GM23338 (cell line): ENCODE measurements around the gene CACNA1F. TPM values are rescaled to one million over a fixed set of nuclear protein-coding genes. Genes with fewer than 3 reads are reported as not detected.

Experiments
- ATAC-seq: fragments of 200-7000 bp; cut with Tn5 transposase; 3 replicates; pipeline ENCODE4 v1.9.1; 2020
- DNase-seq: peaks from one replicate; pipeline ENCODE4 v3.0.0-alpha.2; 2015; ENCODE audit warnings: low spot score
- H2AFZ ChIP-seq: fragments of 200-600 bp; sonication (generic); 2 replicates; pipeline ENCODE4 v1.8.0; 2016; ENCODE audit warnings: antibody characterized with exemption, mild to moderate bottlenecking, moderate library complexity
- H3F3A ChIP-seq: fragments of 200-600 bp; sonication (generic); replicated peaks from 2 replicates; pipeline ENCODE4 v1.8.0; 2017; ENCODE audit warnings: antibody characterized with exemption, mixed run types, low read depth
- H3K27ac ChIP-seq: fragments of 200-600 bp; sonication (generic); 2 replicates; pipeline ENCODE4 v1.6.1; 2016; ENCODE audit warnings: low read depth
- H3K27me3 ChIP-seq: fragments of 200-600 bp; sonication (generic); 2 replicates; pipeline ENCODE4 v1.8.0; 2016; ENCODE audit warnings: mild to moderate bottlenecking, mixed run types, moderate library complexity; ENCODE audit not compliant: insufficient read depth
- H3K36me3 ChIP-seq: fragments of 200-600 bp; sonication (generic); 2 replicates; pipeline ENCODE4 v1.8.0; 2016; ENCODE audit warnings: mild to moderate bottlenecking; ENCODE audit not compliant: insufficient read depth
- H3K4me1 ChIP-seq: fragments of 200-600 bp; sonication (generic); 2 replicates; pipeline ENCODE4 v1.8.0; 2016; ENCODE audit warnings: mild to moderate bottlenecking, moderate library complexity; ENCODE audit not compliant: insufficient read depth
- H3K4me2 ChIP-seq: fragments of 200-600 bp; sonication (generic); 2 replicates; pipeline ENCODE4 v1.7.1; 2017; ENCODE audit warnings: mixed run types
- H3K4me3 ChIP-seq: fragments of 200-600 bp; sonication (generic); 2 replicates; pipeline ENCODE4 v1.6.1; 2016; ENCODE audit warnings: mixed run types
- H3K79me2 ChIP-seq: fragments of 200-600 bp; sonication (generic); replicated peaks from 2 replicates; pipeline ENCODE4 v1.8.0; 2017; ENCODE audit warnings: mild to moderate bottlenecking; ENCODE audit not compliant: insufficient read depth
- H3K9me2 ChIP-seq: fragments of 200-600 bp; sonication (generic); 2 replicates; pipeline ENCODE4 v1.8.0; 2017; ENCODE audit not compliant: insufficient read depth
- H4K20me1 ChIP-seq: fragments of 200-600 bp; sonication (generic); replicated peaks from 2 replicates; pipeline ENCODE4 v1.8.0; 2017; ENCODE audit warnings: mild to moderate bottlenecking; ENCODE audit not compliant: insufficient read depth
- H3K27ac Mint-ChIP-seq: 2 replicates; pipeline ENCODE4 v1.8.0; 2020; ENCODE audit warnings: inconsistent platforms, mild to moderate bottlenecking, moderate library complexity, mixed read lengths
- H3K27me3 Mint-ChIP-seq: 3 replicates; pipeline ENCODE4 v1.8.0; 2022; ENCODE audit warnings: low read depth, mild to moderate bottlenecking, moderate library complexity, mixed read lengths, inconsistent platforms; ENCODE audit not compliant: insufficient read depth, poor library complexity
- H3K36me3 Mint-ChIP-seq: 3 replicates; pipeline ENCODE4 v1.8.0; 2021; ENCODE audit warnings: low read depth, mild to moderate bottlenecking, inconsistent platforms, moderate library complexity, mixed read lengths
- H3K4me1 Mint-ChIP-seq: 3 replicates; pipeline ENCODE4 v1.8.0; 2020; ENCODE audit warnings: mild to moderate bottlenecking, inconsistent platforms, mixed read lengths
- H3K4me3 Mint-ChIP-seq: 3 replicates; pipeline ENCODE4 v1.8.0; 2021; ENCODE audit warnings: moderate library complexity, mild to moderate bottlenecking, inconsistent platforms, mixed read lengths
- H3K9me3 Mint-ChIP-seq: 3 replicates; pipeline ENCODE4 v1.8.0; 2020; ENCODE audit warnings: moderate library complexity, mild to moderate bottlenecking, inconsistent platforms, mixed read lengths
- CREB1 ChIP-seq: fragments of 250-450 bp; sonication (Bioruptor Pico); IDR thresholded peaks from 2 replicates; pipeline ENCODE4 v1.5.0; 2020; ENCODE audit warnings: low read depth, mild to moderate bottlenecking, moderate library complexity
- polyA plus RNA-seq: library from polyadenylated mRNA; unstranded; fragments of >200 nt; fragmentation: Nextera tagmentation; extraction: Ambion mirVana; gene quantifications from 2 replicates; pipeline ENCODE4 v1.2.1, GENCODE V29; 2016
- total RNA-seq: library from RNA; depleted of rRNA; stranded (reverse); fragments of >200 nt; shearing (Covaris generic); gene quantifications from 2 replicates; pipeline ENCODE4 v1.2.3, GENCODE V29; 2014
- TF ChIP-seq, protein P1 (sequence below): IDR thresholded peaks from one replicate; pipeline ENCODE4 v1.6.1; 2018; ENCODE audit warnings: antibody characterized with exemption; ENCODE audit not compliant: unreplicated experiment
- TF ChIP-seq, protein P2 (sequence below): IDR thresholded peaks from 2 replicates; pipeline ENCODE4 v1.6.1; 2016; ENCODE audit warnings: antibody characterized with exemption
- TF ChIP-seq, protein P3 (sequence below), 2 experiments: fragments of 200-600 bp in 1 of 2; sonication (generic) in 1 of 2; conservative IDR thresholded peaks; 2 replicates each; pipeline versions ENCODE4 v1.5.1 to v1.6.1; 2016 to 2017; ENCODE audit warnings: antibody characterized with exemption in 2 of 2, low read depth in 2 of 2, mild to moderate bottlenecking in 2 of 2, moderate library complexity in 1 of 2

Gene CACNA1F
- total and polyA plus RNA-seq, 2 experiments from 2014 or later, result 0.44 to 0.90 TPM

DNA sequence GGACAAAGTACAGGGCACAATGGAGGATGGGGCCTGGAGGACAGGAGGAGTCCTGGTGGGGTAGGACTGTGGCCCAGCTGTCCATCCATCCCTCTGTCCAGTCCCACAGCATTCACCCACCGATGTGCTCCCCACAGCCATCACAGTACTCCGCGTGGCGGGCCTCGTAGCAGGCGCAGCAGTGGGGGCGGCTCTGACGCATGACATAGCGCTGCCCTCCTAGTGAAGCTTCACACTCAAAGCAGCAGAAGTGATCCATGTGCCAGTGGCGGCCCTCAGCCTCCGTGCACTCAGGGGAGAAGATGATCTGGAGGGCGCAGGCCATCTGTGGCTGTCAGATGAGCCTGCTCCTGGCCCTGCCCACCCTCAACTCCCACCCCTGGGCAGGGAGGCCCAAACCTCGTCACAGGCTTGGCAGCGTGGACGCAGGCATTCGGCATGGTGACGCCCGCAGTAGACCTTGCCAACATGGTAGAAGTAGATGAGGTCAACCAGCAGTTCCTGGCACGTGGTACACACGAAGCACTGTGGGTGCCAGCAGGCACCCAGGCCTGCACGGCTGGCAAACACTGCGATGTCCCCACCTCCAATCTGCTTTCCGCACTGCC is 55.2 kb downstream of the CACNA1F start (continued):
- TF ChIP-seq, protein P1, sequence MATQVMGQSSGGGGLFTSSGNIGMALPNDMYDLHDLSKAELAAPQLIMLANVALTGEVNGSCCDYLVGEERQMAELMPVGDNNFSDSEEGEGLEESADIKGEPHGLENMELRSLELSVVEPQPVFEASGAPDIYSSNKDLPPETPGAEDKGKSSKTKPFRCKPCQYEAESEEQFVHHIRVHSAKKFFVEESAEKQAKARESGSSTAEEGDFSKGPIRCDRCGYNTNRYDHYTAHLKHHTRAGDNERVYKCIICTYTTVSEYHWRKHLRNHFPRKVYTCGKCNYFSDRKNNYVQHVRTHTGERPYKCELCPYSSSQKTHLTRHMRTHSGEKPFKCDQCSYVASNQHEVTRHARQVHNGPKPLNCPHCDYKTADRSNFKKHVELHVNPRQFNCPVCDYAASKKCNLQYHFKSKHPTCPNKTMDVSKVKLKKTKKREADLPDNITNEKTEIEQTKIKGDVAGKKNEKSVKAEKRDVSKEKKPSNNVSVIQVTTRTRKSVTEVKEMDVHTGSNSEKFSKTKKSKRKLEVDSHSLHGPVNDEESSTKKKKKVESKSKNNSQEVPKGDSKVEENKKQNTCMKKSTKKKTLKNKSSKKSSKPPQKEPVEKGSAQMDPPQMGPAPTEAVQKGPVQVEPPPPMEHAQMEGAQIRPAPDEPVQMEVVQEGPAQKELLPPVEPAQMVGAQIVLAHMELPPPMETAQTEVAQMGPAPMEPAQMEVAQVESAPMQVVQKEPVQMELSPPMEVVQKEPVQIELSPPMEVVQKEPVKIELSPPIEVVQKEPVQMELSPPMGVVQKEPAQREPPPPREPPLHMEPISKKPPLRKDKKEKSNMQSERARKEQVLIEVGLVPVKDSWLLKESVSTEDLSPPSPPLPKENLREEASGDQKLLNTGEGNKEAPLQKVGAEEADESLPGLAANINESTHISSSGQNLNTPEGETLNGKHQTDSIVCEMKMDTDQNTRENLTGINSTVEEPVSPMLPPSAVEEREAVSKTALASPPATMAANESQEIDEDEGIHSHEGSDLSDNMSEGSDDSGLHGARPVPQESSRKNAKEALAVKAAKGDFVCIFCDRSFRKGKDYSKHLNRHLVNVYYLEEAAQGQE, result no peak
- TF ChIP-seq, protein P2, sequence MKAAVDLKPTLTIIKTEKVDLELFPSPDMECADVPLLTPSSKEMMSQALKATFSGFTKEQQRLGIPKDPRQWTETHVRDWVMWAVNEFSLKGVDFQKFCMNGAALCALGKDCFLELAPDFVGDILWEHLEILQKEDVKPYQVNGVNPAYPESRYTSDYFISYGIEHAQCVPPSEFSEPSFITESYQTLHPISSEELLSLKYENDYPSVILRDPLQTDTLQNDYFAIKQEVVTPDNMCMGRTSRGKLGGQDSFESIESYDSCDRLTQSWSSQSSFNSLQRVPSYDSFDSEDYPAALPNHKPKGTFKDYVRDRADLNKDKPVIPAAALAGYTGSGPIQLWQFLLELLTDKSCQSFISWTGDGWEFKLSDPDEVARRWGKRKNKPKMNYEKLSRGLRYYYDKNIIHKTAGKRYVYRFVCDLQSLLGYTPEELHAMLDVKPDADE, result no peak

DNA sequence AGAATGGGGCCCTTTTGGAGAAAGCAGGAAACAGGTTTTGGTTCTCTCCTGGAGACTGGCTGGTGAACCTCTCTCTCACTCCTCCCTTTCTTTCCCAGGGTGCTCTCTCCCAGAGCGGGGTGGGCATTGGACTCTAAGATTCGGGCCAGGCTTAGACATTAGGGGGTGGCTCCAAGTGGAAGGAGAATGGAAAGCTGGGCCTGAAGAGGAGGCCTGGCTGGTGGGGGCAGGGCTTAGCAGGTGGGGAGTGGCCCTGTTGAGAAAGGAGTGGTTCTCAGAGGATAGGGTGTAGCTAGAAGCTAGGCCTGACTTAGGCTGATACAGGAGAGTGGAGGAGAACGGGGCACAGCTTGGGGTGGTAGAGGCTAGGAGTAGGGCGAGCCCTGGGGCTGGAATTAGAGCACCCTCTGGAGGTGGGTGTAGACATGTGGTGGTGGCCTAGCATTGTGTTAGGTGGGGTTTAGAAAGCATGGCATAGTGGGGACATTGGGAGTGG is 55.8 kb downstream of the CACNA1F start:
- no peak for TF ChIP-seq CREB1 (CRISPR knock-in tag)
- TF ChIP-seq, protein P3, sequence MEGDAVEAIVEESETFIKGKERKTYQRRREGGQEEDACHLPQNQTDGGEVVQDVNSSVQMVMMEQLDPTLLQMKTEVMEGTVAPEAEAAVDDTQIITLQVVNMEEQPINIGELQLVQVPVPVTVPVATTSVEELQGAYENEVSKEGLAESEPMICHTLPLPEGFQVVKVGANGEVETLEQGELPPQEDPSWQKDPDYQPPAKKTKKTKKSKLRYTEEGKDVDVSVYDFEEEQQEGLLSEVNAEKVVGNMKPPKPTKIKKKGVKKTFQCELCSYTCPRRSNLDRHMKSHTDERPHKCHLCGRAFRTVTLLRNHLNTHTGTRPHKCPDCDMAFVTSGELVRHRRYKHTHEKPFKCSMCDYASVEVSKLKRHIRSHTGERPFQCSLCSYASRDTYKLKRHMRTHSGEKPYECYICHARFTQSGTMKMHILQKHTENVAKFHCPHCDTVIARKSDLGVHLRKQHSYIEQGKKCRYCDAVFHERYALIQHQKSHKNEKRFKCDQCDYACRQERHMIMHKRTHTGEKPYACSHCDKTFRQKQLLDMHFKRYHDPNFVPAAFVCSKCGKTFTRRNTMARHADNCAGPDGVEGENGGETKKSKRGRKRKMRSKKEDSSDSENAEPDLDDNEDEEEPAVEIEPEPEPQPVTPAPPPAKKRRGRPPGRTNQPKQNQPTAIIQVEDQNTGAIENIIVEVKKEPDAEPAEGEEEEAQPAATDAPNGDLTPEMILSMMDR (conservative IDR thresholded peaks at IDR 0.05; ENCODE audit: low read depth in 2 of 2), result peak in 1 of 2 experiments; percentile 48; a peak in 1 of 4 replicates
- Histone ChIP-seq H3K4me2 (no peak overlapping the region), H3K27ac (no peak overlapping the region), H3K4me3 (no peak overlapping the region), H2AFZ (no peak overlapping the region), H3K4me1 (no peaks in the 10 kb centered on the region), H3K36me3 (no peaks in the 10 kb centered on the region), H4K20me1 (no peaks in the 10 kb centered on the region), H3K27me3 (peaks cover 13% of the 10 kb centered on the region), H3K79me2 (no peaks in the 10 kb centered on the region), H3F3A (no peaks in the 10 kb centered on the region), H3K9me2 (no peaks in the 10 kb centered on the region)
- no peak overlapping the region for H3K4me3 Mint-ChIP-seq
- H3K27me3 Mint-ChIP-seq, result peaks cover 6% of the 10 kb centered on the region
- DNase-seq (no peak), ATAC-seq (peak; percentile 22; the same call in 1 of the 3 replicates)
- no peak overlapping the region for H3K27ac Mint-ChIP-seq
- peaks cover 14% of the 10 kb centered on the region for H3K4me1 Mint-ChIP-seq
- H3K36me3 Mint-ChIP-seq, result peaks cover 34% of the 10 kb centered on the region
- no peaks in the 10 kb centered on the region; the same call in 2 of the 3 replicates for H3K9me3 Mint-ChIP-seq
